ENCODE results near the gene MEIS1. TPM values are rescaled to one million over a fixed set of nuclear protein-coding genes. Genes with fewer than 3 reads are reported as not detected.

The MEIS1 gene
- total RNA-seq, 3 donors from 2014 or later = 23.2 to 196 (median 33.4) TPM

GRCh38 chr2:66576561-66577320 lies 141.8 kb downstream of the MEIS1 start:
- DNase-seq = peak in 1 of 3 donors; percentile 27
- no peaks in the 10 kb centered on the region for H3K9me3 ChIP-seq
- intact Hi-C loops (cut with DNase I, micrococcal nuclease) = loop anchor here (5.0 to 10.0 kb wide), 4 partner anchors 116 to 1078 kb away; partner anchors contain the start of gene MEIS1 (in 2 of the 2)
- H3K4me3 ChIP-seq = no peak overlapping the region
- peak; percentile 46 for ATAC-seq
- H3K36me3 ChIP-seq (ENCODE audit: low read depth) = no peaks in the 10 kb centered on the region
- no peak for TF ChIP-seq CTCF (IDR thresholded peaks at IDR 0.05)
- peaks cover 12% of the 10 kb centered on the region for H3K4me1 ChIP-seq (ENCODE audit: low read depth)

GRCh38 chr2:66577321-66578053 lies 142.6 kb downstream of the MEIS1 start:
- ATAC-seq (peak; percentile 5), DNase-seq (peak in 1 of 3 donors; percentile 26)
- H3K4me3 ChIP-seq = no peak overlapping the region
- no peaks in the 10 kb centered on the region for H3K36me3 ChIP-seq (ENCODE audit: low read depth)
- peaks cover 12% of the 10 kb centered on the region for H3K4me1 ChIP-seq (ENCODE audit: low read depth)
- TF ChIP-seq CTCF (IDR thresholded peaks at IDR 0.05) = no peak
- intact Hi-C loops (cut with DNase I, micrococcal nuclease) = loop anchor here (5.0 to 10.0 kb wide), 4 partner anchors 115 to 1077 kb away; partner anchors contain the start of gene MEIS1 (in 2 of the 2)
- no peaks in the 10 kb centered on the region for H3K9me3 ChIP-seq

GRCh38 chr2:66578054-66578686 lies 143.2 kb downstream of the MEIS1 start:
- Histone ChIP-seq H3K4me1 (ENCODE audit: low read depth) (peaks cover 12% of the 10 kb centered on the region), H3K4me3 (no peak overlapping the region), H3K9me3 (no peaks in the 10 kb centered on the region), H3K36me3 (ENCODE audit: low read depth) (no peaks in the 10 kb centered on the region)
- TF ChIP-seq CTCF (IDR thresholded peaks at IDR 0.05) = no peak
- peak in 2 of 3 donors; percentile 28 to 58 for DNase-seq
- intact Hi-C loops (cut with DNase I, micrococcal nuclease) = loop anchor here (5.0 to 10.0 kb wide), 4 partner anchors 114 to 1077 kb away; partner anchors contain the start of gene MEIS1 (in 2 of the 2)
- ATAC-seq = no peak

DNA sequence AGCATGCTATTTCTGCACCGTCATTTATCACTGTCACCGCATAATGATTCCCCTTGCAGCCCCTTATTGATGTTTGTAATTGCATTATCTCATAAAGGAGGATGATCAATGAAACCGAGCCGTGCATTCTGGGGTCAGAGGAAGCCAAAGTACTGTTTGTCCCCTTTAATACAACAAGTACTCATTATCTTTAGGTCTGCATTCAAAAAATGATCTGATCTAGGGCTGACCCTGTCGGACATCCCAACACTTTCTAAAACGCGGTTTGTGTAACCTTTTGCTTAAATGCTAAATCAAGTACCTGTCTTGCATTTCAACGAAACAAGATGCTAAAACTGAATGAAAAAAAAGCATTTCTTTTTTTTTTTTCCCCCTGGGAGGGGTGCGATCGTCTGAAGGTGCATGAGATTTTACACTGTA lies 143.8 kb downstream of the MEIS1 start:
- no peak for DNase-seq
- no peak for ATAC-seq
- no peaks in the 10 kb centered on the region for H3K9me3 ChIP-seq
- no peak for TF ChIP-seq CTCF (IDR thresholded peaks at IDR 0.05)
- H3K4me3 ChIP-seq = no peak overlapping the region
- intact Hi-C loops (cut with DNase I, micrococcal nuclease) = loop anchor here (5.0 to 10.0 kb wide), 4 partner anchors 114 to 1076 kb away; partner anchors contain the start of gene MEIS1 (in 2 of the 2)
- no peaks in the 10 kb centered on the region for H3K36me3 ChIP-seq (ENCODE audit: low read depth)
- peaks cover 12% of the 10 kb centered on the region for H3K4me1 ChIP-seq (ENCODE audit: low read depth)
